GM23338 (cell line): ENCODE results near the gene DUSP11.

ENCODE experiments used
- CREB1 ChIP-seq: fragments of 250-450 bp; sonication (Bioruptor Pico); IDR thresholded peaks from 2 replicates; pipeline ENCODE4 v1.5.0; 2020; ENCODE audit warnings: low read depth, mild to moderate bottlenecking, moderate library complexity
- CTCF ChIP-seq, 2 experiments: fragments of 200-600 bp in 1 of 2; sonication (generic) in 1 of 2; conservative IDR thresholded peaks; 2 replicates each; pipeline versions ENCODE4 v1.5.1 to v1.6.1; 2016 to 2017; ENCODE audit warnings: antibody characterized with exemption in 2 of 2, low read depth in 2 of 2, mild to moderate bottlenecking in 2 of 2, moderate library complexity in 1 of 2
- ETS1 ChIP-seq: IDR thresholded peaks from 2 replicates; pipeline ENCODE4 v1.6.1; 2016; ENCODE audit warnings: antibody characterized with exemption
- EZH2 ChIP-seq: fragments of 200-600 bp; sonication (generic); IDR thresholded peaks from one replicate; pipeline ENCODE4 v1.8.0; 2017; ENCODE audit warnings: antibody characterized with exemption, mild to moderate bottlenecking, low read depth; ENCODE audit not compliant: unreplicated experiment
- EZH2phosphoT487 ChIP-seq: fragments of 200-600 bp; sonication (generic); IDR thresholded peaks from one replicate; pipeline ENCODE4 v1.8.1; 2018; ENCODE audit warnings: antibody characterized with exemption; ENCODE audit not compliant: unreplicated experiment
- JUNB ChIP-seq: IDR thresholded peaks from one replicate; pipeline ENCODE4 v1.6.1; 2016; ENCODE audit warnings: antibody characterized with exemption; ENCODE audit not compliant: unreplicated experiment
- POLR2AphosphoS5 ChIP-seq: IDR thresholded peaks from 2 replicates; pipeline ENCODE4 v1.6.1; 2016; ENCODE audit warnings: antibody characterized with exemption, low read depth
- REST ChIP-seq: IDR thresholded peaks from one replicate; pipeline ENCODE4 v1.6.1; 2018; ENCODE audit warnings: antibody characterized with exemption; ENCODE audit not compliant: unreplicated experiment

GRCh38 chr2:73717251-73717606 is 62.7 kb downstream of the DUSP11 start:
- no peak for TF ChIP-seq CTCF (conservative IDR thresholded peaks at IDR 0.05; ENCODE audit: low read depth in 2 of 2)
- TF ChIP-seq REST = no peak
- TF ChIP-seq CREB1 = no peak
- TF ChIP-seq JUNB = no peak
- no peak for TF ChIP-seq EZH2
- no peak for TF ChIP-seq EZH2phosphoT487
- TF ChIP-seq ETS1 = no peak
- TF ChIP-seq POLR2AphosphoS5 = no peak
